NCI-H187 treated with DMSO at 0.1 percent for 48 hours (cell line): Measurements from ENCODE around the gene HMCN1.

ENCODE experiments used
- DNase-seq: peaks from one replicate; lab custom pipeline; 2025; lab: John Stamatoyannopoulos, UW

The HMCN1 gene

DNA sequence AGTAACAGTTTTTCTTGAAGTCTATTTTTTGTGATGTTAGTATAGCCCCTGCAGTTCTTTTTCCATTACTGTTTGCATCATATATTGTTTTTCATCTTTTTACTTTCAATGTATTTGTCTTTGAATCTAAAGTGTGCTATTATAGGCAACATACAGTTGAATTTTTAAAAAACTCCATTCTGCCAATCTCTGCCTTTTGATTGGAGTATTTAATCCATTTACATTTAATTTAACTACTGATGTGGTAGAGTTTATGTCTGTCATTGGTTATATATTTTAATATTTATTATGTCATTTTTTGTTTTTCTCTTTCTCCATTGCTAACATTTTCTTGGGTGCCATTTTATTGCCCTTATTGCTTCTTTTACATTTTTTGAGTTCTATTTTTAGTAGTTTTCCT is 296.3 kb downstream of the HMCN1 start:
- DNase-seq, result no peak

DNA sequence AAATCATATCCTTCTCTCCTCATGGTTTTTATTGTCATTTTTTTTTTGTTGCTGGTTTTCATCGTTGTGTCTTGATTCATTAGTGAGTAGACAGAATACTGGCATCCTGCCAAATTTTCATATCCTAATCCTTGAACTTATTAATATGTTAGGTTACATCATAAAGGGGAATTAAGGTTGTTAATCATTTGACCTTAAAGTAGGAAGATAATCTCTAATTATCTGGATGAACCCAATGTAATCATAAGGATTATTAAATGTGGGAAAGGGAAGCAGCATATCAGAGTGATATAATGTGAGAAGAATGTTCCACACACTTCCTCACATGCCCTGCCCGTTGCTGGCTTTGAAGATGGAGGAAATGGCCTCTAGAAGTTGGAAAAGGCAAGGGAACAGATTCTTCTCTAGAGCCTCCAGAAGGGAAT is 299.7 kb downstream of the HMCN1 start:
- no peak for DNase-seq

DNA sequence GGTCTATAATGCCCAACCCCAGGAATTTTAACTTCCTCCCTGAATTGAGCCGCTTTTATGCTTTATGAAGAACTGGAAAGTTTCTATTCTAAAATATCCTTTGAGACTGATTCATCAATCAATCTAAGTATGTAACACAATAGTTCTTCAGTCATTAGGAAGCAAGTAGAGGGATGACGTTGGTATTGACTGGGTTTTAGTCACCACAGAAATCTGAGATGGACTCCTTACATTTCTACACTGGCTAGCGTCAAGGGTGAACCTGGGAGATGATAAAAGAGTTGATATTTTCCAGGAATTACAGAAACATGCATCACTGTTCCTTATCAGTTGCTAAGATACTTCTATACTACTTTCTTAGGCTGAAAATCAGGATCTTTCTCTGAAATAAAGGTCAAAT is 308.0 kb downstream of the HMCN1 start:
- DNase-seq, result no peak

DNA sequence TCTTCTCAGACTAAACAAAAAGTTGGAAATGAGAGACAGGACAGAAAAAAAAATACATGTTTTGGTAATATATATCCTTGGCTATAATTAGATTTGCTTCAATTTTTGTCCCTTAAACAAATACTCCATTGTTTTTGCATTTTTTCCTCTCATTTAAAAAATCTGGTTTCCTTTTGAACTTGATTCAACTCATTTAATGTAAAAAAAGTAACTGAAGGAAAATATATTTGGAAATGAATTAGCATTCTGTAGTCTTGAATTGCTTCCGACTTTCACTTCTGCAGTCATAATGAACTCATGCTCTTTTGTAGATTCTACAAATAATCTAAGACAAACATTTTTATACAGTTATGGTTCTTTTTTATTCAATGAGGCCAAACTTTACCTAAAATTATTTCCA is 309.1 kb downstream of the HMCN1 start:
- no peak for DNase-seq

DNA sequence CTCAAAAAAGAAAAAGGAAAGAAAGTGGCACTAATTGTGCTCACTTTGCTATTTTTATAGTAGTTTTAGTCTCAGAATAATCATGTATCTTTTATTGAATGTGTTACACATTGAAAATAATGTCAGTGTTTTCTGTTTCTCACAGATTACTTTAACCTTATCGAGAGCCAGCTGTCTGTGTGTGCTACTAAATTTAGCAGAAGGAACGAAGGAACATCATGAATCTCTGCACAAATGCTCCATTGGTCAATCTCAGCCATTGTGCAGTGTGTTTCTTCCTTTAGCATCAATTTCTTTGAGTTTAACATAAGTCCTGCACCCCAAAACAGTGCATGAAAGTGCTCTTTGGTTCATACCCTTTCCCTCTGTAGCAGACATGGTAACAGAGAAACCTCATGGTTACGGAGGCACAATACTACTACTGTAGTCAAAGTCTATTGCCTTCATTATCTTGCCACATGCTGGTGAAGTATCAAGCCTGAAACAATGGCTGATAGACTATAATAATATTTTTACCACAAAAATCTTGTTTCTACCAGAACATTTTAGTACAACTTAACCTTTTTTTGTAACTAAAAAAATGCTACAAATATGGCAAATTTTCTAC is 310.0 kb downstream of the HMCN1 start:
- DNase-seq, result no peak

DNA sequence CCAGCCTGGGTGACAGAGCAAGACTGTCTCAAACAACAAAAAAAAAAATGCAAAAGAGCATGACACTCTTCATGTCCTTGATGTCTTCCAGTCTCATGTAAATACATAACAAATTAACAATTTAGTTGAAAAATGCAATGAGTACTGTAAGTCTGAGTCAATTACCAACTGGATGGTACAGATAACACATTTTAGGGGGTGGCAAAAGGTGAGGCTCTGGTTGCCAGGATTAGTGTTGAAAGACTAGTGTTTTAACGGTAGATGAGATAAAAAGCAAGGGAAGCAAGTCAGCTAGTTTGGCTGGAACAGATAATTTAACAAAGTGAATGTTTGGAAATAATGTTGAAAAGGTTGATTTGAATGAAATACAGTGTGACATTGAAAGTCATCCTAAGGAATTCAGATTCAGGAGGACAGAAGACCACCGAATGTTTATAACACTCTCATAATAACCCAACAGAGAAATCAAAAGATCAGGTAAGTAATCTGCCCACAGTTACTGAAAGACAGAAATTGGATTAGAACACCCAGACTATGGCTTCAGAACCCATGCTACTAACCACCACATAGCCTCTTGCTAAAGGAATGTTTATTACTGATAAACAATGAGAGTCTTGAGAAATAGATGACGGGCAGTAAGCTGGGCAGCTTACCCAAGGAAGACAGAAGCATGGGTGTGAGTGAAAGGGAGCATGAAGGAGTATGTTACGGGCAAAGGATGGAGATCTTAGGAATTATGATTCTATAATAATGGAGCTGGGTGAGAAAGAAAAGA is 312.4 kb downstream of the HMCN1 start:
- no peak for DNase-seq

DNA sequence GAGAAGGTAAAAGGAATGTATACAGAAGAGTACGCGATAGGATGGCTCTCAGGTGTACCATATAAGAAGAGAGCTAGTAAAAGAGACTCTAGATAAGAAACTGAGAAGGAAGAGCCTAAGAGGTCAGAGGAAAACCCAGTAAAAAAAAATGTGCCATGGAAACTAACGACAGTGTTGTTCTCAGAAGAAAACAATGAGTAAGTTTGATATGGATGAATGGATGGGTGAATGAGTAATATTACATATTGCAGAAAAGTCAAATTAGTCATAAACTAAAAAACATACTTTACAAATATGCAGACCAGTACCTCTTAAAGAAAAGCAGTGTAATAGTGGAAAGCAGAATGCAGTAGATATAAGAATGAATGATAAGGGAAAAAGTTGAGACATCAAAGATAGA is 316.2 kb downstream of the HMCN1 start:
- no peak for DNase-seq

DNA sequence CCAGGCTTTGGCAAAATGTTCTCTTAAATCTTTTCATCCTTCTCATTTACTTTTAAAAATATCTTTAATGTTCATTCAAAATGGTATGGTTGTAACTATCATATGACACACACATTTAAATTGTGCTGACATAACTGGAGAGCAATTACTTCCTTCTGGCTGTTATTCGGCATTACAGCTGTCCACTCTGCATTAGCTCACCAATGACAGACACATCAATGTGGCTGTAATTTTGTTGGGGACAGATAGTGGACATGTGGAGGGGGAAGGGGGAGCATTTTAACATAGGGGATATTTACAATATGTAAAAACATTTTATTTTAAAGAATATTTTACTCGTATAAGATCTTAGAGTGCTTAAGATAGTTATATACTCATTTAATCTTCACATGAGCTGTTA is 319.8 kb downstream of the HMCN1 start:
- no peak for DNase-seq

DNA sequence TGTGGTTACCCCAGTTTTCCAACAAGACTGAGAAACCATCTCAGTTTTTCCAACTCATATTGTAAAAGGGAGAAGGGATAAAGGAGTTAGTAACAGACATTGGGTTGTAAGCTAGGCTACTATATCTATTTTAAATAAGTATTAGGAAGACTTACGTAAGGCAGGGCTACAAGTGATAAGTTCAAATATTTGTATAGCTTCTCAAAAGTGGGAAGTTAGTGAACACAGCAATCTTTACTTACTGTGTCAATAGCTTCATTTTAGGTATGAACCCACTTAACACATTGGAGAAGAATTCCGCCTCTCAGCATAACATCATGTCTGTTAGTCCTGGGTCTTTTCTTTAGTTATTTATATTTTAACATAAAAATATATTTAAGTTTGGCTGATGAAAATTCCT is 320.7 kb downstream of the HMCN1 start:
- DNase-seq, result no peak

DNA sequence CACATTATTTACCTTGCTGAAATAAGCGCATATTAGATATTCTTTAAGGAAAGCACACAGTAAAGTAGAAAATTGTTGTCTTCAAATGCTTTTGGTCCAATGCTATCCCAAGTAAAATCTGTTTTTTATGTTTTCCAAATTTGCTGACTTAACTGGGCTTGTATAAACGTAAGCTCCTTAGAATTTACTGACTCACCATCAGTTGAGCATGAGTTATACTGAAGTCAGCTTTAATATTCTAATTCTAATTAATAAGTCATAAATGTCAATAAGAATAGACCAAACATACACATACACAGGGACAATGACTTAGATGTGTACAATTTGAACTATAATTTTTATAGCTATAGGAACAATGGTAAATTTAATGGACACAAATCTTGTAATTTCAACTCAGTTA is 321.7 kb downstream of the HMCN1 start:
- no peak for DNase-seq

DNA sequence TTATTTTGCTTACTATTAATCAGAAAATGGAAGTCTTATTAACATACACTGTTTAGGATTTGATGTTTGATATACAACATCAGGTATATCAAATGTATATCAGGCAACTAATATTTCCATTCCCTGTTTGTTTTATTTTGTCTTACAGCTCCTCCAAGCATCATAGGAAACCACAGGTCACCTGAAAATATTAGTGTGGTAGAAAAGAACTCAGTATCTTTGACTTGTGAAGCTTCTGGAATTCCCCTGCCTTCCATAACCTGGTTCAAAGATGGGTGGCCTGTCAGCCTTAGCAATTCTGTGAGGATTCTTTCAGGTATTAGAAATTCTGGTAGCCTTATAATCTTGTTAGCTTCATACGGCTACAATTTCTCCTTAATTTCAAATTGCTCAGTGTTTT is 322.9 kb downstream of the HMCN1 start:
- no peak for DNase-seq

DNA sequence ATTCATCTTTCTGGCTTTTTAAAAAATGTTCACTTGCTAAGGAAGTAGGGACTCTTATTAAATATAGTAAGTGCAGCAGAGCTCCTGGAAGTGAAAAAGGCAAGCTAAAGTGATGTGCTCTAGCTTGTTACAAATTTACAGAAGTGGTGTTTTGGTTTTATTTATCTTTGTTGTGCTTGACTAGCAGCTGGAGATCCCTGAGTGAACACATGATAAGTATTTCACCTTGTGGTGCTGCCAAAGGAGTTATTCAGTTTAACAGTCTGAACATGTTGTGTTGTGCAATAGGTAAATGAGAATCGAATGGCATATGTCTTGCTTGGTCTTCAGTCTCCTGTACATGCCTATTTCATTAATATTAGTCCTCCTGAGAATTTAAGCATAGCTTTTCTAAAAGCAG is 325.1 kb downstream of the HMCN1 start:
- DNase-seq, result peak; percentile 57

DNA sequence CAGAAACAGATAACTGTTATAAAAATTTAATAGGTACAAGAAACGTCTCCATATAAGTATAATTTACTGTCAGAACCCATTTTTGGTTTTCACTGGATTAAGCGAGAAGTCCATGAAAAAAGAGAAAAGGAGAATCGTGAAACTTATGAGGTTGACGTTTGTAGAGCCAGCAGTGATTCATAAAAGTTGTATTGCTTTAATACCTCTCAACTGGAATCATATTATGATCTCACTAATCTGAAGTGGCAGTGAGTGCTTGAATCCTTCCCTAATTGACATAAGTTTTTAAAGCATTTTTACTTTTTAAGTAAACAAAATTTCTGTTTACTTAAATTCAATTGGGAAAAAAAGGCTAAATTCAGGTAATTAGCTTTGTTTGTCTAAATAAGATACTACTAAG is 325.6 kb downstream of the HMCN1 start:
- no peak for DNase-seq

DNA sequence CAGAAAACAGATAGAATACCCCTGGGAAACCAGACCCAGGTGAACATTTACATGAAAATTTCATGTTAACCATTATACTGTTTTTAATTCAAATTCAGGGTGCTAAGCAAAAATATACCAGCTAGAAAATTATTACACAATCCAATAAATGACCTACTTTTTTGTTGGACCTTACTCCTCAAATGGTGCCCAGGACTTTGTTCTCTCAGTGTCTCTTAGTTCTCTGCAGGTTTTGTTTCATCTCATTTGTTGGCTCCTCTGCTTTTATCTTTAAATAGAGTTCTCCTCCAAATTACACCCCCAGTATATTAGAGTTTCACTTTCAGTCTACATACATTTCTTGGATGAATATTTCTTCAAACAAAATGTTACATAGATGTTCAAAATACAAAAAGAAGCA is 326.0 kb downstream of the HMCN1 start:
- no peak for DNase-seq

DNA sequence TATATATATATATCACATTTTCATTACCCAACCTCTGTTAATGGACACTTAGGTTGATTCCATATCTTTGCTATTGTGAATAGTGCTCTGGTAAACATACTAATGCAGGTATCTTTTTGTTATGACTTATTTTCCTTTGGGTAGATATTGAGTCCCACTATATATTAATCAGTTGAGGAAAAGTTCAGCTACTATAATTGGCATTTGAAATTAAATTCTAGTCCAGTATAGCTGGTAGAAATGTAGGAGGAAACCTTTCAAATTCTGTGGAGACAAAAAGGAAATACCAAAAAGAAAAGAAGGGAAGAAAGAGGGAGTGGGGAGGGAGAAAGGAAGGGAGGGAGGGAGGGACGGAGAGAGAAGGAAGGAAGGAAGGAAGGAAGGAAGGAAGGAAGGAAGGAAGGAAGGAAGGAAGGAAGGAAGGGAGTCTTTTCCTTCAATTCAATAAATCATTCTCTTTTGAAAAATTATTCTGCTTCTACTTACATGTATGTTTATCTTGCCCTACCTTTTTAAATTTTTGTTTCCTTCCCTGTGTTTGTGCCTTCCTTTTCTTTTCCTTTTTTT is 329.0 kb downstream of the HMCN1 start:
- DNase-seq, result no peak

DNA sequence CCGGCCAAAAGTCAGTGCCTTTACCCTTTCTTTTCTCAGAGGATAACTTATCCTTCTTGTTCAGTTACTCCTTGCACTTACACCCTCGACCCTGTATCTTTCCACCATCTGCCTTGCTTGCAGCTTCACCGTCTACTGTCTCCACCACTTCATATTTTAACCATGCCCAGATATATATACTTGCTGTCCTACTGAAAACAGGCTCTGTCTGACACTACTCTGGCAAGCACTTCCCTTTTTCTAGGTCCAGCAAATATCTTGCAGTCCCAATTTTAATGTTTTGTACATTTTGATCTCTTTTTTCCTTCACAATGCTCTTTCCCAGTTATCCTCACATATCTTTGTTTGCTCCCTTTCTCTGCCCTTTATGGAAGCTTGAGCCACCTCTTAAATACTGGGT is 332.2 kb downstream of the HMCN1 start:
- no peak for DNase-seq

DNA sequence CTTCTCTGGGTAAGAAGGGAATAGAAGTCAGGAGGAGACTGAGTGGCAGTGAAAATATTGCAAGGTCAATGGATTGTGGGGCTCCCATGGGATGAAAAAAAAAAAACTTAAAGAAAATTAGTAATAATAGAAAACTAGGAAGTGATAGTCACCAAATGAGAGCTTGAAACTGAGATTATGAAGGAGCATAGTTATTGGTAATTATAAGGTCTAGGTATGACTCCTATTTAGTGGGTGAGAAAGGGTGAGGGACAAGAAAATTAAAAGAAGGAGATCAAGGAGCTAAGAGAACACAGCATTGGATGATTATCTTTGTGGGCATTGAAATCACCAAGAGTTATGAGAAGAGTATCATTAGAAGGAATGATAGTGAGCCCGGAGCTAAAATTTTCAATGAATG is 339.5 kb downstream of the HMCN1 start:
- DNase-seq, result no peak

DNA sequence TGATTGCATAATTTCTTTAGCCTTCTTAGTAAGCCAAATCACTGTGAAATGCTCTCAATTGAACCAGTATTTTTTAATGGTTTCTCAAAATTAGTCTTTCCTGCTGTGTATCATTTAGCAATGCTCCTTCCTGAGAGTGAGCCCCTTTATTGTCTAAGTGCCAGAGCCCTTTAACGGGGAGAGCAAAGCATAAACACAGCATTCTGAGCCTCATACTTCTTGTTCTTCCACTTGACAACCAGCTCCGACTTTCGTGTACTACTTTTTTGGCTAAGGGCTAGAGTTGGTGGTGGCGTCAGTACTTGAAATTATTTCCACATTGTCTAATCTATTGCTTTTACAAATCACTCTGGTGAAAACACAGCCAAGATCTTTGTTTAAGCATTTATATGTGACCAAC is 341.8 kb downstream of the HMCN1 start:
- DNase-seq, result no peak

DNA sequence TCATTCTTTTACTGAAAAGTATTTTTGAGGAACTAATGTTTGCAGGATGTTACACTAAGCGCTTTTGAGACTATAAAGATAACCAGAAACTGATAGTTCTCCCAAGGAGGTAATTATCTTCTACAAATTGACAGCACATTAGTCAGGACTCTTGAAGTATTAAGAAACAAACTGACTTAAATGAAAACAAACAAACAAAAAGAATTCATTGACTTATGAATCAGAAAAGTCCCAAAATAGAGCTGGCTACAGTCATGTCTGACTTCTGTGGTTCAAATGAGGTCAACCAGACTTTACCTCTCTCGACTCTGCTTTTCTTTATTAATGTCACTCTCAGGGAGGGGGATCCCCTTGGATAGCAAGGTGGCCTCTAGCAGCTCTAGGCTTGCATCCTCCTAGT is 344.1 kb downstream of the HMCN1 start:
- no peak for DNase-seq

DNA sequence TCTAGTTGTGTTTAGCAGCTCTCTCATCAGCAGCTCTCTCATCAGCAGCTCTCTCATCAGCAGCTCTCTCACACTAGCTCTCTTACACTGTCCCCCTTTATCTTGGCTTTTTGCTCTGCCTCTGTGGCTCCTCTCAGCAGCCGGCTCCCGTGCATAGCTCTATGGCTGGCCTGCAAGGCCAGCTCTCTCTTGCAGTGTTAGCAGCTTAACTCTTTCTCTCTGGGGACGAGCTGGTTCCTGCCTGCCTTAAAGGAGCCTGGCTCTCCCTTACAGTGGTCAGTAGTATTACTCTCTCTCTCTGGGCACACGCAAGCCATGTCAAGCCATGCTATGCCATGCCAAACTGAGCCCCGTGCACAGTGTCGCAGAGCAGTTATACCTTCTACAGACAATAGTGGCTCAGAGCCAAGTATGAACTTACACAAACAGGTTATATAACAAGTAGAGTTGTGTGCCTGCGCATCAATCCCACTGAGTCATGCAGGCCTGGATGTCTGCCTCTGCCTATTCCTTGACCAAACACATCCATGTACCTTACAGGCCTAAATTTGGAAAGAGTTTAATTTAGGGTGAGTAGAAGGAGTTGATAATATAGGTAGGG is 345.0 kb downstream of the HMCN1 start:
- DNase-seq, result no peak

DNA sequence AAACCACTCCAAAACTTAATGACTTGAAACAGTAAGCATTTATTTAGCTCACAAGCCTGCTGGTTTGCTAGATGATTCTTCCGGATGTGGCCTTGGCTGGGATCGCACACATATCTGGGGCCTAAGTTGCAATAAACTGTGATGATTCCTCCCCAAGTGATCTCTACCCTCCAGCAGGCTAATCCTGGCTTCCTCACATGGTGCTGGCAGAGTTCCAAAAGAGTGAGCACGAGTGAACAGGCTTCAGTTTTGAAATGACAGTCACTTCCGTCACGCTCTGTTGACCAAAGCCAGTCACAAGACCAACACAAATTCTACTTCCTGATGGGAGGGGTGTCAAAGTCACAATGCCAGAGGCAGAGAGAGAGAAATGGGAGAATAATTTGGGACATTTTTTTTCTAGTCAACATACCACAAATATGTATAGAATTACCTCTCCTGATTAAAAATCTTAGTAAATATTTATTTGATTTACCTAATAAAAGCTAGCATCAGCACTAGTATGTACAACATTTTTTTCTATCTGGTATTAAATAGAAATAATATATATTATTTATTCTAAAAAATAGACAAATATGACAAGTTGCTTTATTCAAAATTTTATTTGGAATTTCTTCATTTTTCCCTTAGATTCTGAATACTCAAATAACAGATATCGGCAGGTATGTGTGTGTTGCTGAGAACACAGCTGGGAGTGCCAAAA is 348.2 kb downstream of the HMCN1 start:
- DNase-seq, result peak; percentile 100

DNA sequence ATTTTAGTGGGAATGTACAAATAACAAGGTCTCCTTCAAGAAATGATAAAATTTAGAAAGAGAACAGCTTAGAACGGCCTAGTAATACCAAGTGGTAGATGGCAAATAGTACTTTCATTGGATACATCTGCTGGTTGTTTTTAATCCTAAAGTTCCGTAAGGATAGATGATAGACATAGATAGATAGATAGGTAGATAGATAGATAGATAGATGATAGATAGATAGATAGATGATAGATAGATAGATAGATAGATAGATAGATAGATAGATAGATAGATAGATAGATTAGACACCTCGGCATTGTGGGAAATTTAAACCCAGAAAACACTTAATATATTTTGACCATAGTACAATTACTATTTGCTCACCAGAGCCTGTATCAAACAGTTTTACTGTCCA is 352.4 kb downstream of the HMCN1 start:
- no peak for DNase-seq

DNA sequence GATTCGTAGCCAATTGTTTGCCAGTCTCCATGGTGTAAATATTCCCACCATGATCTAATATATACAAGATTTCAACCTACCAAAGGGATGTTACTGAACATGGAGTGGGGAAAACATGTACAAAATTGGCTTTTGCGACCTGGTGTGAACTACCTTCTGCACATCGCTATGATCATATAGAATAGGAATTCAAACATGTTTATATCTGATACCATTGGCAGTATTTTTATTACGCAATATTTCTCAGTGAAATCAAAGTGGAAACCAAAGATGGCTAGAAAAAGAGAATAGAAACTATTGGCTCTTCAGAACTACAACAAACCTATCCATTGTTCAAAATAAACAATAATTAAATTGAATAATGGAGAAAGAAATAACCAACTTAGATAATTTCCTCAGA is 355.7 kb downstream of the HMCN1 start:
- no peak for DNase-seq
